Measurements from ENCODE around the gene RAB3GAP2.
A peak's percentile ranks its signal among the peaks of the same experiment; 100 is the strongest.
"Not testable (repeated sequence)": the region's sequence is repeated elsewhere in the genome, so short reads cannot be mapped to it uniquely, and the experiment has no call there.

The RAB3GAP2 gene

DNA sequence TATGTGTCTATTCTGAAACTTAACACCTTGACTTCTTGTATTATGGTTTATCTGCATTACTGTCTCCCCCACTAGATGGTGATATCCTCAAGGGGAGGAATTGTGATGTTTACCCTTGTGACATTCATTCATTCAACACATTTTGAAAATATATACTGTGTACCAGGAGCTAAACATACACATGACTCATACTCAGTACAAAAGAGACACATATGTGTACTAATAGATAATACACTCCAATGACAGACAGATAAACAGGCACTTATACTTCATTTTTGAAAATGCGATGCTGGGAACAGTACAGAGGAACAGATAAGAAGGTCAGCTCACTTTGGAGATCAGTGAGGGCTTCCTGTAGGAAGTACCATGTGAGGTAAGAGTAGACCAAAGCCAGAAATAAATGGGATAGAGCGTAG is 8.9 kb upstream of the RAB3GAP2 start:
- DNase-seq: peak; percentile 53

DNA sequence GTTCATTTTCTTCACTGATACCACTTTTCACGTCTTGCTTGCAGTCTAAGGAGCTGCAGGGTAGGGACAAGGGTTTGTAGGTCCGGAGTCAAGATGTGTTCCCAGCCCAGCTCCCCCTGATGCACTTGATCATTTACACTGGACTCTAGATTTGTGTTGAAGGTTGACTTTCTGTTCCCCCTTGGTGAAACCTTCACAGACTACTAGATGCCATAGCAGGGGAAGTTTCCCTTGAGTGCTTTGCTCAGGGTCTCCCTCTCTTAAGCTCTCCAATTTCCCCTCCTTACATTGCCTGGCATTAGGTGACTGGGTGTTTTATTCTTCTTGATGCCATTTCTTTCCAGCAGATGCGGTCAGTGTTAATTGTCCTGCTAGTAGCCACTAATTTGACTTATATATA is 8.0 kb upstream of the RAB3GAP2 start:
- DNase-seq: no peak

DNA sequence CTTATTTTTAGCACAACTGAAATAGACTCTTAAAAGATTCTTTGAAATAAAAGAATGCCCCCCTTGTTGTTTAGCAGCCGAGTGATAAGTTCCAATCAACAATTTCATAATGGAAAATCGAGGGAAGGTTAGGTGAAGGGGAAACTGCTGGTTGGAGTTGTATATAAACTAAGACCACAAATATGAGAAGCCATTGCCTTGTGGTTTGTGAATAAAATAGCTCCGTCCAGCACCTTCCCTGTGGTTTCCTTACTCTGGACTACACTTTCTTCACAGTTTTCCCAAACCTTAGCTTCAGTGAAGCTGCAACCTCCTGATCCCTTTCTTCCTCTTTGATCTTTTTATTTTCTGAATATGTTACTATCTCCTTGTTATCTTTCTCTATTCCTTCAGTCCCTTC is 6.7 kb upstream of the RAB3GAP2 start:
- no peak for DNase-seq

DNA sequence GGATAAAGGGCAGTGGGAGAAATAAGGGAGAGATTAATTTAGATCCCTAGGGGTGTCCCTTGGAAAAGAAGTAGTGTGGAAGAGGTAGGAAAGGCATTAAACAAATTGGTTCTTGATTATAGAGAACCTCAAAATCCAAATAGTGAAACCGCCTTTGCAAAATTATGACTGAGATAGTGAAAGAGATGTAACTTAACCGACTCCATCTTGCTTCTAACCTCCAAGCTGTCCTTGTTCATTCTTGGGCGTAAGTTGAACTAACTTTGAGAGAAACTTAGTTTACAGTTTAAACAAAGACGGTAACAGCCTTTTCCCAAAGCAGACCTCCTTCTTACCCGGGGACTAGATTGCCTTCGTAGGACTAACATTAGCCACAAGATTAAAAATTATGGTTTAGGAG is 3.2 kb upstream of the RAB3GAP2 start:
- DNase-seq: no peak

DNA sequence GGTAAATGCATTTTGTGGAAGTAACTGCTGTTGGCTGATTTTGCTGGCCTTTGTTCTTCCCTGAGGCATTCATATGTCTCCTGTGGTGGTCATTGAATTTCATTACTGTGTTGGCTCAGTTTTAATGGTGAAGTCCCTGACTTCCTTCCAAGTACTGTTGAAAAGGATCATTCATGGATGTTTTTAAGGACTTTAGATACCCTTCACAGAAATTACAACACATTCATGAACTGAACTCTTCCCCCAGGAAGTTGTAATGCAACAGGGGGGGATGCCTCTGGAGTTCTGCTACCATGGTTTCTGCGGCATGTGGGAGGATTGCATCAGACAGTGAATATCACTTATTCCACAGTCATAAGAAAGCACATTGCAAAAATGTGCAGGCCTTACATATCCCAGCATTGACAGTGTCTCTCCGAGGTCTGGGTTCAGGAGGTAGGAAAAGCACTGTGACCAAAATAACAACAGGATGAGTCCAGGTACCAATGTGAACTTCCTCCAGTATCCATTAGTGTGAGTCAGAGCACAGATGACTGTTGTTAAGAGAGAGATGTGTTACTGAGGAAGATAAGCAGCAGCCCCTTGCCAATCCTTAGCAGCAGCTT is 2.1 kb upstream of the RAB3GAP2 start:
- DNase-seq: no peak

DNA sequence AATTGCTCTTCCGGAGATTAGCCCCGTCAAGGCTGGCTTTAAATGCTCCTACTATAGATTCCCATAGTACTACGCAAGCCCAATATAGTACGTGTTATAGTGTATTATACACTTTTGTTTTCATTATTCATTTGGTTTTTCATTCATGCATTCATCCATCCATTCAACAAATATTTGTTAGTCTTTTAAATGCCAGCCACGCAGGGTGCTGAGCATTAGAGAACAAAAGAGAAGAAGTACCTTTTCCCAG is 513 bp upstream of the RAB3GAP2 start:
- no peak for DNase-seq

DNA sequence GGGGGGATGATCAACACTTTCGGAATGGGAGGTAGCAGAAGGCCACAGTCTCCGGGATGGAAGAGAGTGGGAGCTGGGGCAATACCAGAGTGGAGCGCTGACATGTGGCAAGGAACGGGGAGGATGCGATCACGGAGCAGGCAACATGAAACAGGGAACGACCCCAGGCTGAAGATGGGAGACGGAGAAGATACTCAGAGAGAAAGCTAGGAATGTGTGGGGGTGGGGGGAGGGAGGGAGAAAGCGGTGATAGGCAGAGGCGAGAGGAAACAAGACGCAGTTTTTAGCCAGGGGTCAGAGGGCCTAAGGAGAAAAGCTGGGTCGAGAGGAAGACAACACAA is 577 bp downstream of the RAB3GAP2 start:
- no peak for DNase-seq

DNA sequence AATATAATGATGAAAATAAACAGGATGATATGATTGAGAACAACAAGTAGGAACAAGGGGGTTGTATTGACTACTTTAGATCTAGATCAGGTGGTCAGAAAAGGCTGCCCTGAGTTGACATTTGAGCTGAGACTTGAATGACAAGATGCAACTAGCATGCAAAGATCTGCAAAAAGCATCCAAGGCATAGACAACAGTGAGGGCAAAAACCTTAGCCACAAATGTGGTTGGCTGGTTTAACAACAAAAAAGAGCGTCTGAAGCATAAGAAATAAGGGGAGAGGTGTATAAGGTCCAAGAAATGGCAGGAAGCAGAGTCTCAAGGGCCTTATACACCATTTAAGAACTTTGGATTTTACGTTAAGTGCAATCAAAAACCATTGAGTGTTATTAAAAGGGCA is 3.2 kb downstream of the RAB3GAP2 start:
- DNase-seq: no peak

DNA sequence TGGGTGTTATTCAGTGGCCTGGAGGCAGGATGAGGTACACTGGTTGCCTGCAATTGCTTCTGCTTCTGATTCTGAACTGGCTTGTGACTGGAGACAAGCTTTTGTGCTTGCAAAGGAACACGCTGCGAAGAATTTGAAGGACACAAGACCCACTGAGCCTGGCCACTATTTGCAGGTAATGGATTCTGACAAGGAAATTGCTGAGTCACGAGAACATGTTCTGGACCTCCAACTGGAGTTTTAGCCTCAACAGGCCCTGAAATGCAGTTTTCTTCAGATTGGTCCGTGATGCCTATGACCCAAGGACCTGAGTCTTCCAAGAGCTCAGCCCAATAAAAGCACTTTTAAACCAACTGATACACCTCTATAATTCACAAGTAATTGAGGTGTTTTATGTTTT is 4.6 kb downstream of the RAB3GAP2 start:
- no peak for DNase-seq

DNA sequence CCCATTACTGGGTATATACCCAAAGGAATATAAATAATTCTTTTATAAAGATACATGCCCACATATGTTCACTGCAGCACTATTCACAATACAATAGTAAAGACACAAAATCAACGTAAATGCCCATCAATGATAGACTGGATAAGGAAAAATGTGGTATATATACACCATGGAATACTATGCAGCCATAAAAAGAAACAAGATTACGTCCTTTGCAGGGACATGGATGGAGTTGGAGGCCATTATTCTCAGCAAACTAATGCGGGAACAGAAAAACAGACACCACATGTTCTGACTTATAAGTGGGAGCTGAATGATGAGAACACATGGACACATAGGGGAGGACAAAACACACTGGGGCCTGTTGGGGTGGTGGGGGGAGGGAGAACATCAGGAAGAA is 12.0 kb downstream of the RAB3GAP2 start:
- not testable (repeated sequence) for DNase-seq

DNA sequence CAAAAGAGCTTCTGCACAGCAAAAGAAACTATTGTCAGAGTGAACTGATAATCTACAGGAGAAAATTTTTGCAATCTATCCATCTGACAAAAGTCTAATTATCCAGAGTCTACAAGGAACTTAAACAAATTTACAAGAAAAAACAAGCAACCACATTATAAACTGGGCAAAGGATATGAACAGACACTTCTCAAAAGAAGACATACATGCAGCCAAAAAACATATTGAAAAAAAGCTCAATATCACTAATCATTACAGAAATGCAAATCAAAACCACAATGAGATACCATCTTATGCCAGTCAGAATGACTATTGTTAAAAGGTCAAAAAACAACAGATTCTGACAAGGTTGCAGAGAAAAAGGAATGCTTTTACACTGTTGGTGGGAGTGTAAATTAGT is 12.5 kb downstream of the RAB3GAP2 start:
- not testable (repeated sequence) for DNase-seq

DNA sequence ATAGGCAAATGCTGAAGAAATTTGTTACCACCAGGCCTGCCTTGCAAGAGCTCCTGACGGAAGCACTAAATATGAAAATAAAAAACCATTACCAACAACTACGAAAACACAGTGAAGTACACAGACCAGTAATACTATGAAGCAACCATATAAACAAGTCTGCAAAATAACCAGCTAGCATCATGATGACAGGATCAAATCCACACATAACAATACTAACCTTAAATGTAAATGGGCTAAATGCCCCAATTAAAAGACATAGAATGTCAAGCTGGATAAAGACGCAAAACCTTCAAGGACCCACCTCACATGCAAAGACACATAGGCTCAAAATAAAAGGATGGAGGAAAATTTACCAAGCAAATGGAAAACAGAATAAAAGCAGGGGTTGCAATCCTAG is 16.1 kb downstream of the RAB3GAP2 start:
- not testable (repeated sequence) for DNase-seq

DNA sequence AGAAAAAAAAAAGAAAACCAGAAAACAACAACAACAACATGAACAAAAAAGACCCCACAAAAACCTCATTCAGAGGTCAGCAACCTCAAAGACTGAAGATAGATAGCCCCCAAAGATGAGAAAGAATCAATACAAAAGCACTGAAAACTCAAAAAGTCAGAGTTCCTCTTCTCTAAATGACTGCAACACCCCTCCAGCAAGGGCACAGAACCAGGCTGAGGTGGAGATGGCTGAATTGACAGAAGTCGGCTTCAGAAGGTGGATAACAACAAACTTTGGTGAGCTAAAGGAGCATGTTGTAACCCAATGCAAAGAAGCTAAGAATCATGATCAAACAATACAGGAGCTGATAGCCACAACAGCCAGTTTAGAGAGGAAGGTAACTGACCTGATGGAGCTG is 17.0 kb downstream of the RAB3GAP2 start:
- DNase-seq: no peak

DNA sequence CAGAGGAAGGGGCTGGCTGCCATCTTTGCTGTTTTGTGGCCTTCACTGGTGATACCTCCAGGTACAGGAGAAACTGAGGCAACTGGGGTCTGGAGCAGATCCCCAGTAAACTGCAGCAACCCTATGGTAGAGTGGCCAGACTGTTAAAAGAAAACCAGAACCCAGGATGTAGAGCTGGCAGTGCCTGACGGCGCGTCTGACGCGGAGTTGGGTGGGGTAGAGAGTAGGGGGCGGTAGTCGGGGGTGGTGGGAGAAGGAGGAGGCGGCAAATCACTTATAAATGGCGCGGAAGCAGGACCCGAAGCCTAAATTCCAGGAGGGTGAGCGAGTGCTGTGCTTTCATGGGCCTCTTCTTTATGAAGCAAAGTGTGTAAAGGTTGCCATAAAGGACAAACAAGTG is 19.0 kb downstream of the RAB3GAP2 start:
- DNase-seq: not testable (repeated sequence)

DNA sequence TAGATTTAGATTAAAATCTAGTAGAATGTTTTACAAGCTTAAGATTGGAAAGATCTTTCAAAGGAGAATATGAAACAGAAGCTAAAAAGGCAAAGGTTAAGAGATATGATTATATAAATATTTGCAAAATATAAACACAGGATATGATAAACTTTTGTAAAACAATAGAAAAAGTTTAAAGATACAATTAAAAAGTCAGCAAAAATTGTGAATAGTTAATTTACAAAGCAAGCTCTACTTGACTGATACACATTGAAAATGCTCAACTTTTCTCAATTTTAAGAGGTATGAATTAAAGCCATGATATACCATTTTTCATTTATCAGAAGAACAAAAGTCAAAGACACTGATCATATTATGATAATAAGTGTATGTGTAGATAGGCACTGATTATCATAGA is 21.0 kb downstream of the RAB3GAP2 start:
- no peak for DNase-seq

DNA sequence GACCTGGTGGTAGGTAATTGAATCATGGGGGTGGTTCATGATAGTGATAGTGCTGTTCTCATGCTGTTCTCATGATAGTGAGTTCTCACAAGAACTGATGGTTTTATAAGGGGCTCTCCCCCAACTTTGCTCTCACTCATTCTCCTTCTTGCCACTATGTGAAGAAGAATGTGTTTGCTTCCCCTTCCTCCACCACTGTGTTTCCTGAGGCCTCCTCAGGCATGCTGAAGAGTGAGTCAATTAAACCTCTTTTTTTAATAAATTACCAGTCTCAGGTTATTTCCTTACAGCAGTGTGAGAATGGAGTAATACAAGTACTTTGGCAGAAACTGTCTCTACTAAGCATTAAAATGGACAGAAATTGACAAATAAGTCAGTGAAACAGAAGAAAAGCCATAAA is 21.6 kb downstream of the RAB3GAP2 start:
- no peak for DNase-seq

DNA sequence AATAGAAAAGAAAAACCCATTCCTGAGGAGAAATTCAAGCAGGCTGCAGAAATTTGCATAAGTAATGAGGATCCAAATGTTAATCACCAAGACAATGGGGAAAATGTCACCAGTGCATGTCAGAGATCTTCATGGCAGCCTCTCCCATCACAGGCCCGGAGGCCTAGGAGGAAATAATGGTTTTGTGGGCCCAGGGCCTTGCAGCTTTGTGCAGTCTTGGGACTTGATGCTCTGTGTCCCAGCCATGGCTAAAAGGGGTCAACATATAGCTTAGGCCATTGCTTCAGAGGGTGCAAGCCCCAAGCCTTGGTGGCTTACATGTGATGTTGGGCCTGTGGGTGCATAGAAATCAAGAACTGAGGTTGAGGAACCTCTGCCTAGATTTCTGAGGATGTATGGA is 22.7 kb downstream of the RAB3GAP2 start:
- DNase-seq: no peak

DNA sequence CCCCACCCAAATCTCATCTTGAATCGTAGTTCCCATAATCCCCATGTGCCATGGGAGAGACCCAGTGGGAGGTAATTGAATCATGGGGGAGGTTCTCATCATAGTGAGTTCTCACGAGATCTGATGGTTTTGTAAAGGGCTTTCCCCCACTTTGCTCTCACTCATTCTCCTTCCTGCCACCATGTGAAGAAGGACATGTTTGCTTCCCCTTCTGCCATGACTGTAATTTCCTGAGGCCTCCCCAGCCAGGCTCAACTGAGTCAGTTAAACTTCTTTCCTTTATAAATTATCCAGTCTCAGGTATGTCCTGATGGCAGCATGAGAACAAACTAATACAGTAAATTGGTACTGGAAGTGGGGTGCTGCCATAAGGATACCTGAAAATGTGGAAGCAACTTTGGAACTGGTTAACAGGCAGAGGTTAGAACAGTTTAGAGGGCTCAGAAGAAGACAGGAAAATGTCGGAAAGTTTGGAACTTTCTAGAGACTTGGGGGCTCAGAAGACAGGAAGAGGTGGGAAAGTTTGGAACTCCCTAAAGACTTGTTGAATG is 23.5 kb downstream of the RAB3GAP2 start:
- not testable (repeated sequence) for DNase-seq

DNA sequence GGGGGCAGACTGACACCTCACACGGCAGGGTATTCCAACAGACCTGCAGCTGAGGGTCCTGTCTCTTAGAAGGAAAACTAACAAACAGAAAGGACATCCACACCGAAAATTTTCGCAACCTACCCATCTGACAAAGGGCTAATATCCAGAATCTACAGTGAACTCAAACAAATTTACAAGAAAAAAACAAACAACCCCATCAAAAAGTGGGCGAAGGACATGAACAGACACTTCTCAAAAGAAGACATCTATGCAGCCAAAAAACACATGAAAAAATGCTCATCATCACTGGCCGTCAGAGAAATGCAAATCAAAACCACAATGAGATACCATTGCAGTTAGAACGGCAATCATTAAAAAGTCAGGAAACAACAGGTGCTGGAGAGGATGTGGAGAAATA is 26.4 kb downstream of the RAB3GAP2 start:
- DNase-seq: not testable (repeated sequence)

DNA sequence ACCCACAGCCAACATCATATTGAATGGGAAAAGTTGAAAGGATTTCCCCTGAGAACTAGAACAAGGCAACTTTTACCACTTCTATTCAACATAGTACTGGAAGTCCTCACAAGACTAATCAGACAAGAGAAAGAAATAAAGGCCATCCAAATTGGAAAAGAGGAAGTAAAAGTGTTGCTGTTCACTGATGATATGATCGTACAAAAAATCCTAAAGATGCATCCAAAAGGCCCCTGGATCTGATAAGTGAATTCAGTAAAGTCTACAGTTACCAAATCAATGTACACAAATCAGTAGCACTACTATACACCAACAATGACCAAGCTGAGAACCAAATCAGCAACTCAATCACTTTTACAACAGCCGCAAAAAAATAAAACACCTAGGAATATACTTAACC is 28.3 kb downstream of the RAB3GAP2 start:
- no peak for DNase-seq

DNA sequence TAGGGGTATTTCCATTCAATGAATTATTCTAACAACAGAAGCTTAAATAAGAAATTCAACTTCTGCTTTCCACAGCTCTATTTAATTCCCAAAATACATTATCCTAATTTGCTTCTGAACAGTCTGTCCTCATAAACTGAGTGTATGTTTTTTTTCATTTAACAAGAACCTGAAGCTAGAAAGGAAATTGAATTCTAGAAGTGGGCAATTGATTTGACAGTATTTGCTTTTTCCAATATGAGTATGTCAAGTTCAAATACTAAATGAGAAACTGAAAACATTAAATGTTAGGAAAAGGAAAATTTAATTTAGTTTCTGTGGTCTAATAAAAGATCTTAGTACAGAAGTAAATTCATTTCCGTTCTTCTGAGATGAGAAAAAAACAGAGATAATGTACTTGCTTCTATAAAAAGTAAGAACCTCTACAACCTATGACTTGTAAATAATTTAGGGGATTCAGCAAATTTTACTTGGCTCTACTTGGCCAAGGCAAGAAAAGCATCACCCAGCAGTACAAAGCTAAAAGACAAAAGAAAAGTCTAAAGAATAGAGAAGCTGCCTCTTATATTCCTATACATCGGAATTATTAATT is 31.1 kb downstream of the RAB3GAP2 start:
- no peak for DNase-seq

DNA sequence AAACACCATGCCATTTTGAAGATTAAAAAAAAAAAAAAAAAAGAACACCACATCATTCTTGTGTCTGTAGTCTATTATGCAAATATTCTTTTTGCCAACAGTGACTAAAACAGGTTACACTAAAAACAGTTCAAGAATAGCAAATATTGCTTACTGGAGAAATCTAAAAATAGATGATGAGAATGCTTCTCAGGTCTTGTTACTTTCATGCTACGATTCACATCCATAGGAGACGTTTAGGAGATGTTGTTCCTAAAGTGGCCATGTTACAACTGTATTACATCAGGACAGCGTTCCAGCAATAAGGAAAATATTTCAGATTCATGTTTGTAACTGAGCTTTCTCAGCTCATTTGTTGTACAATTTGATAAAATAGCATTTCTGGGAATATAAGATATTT is 32.3 kb downstream of the RAB3GAP2 start:
- no peak for DNase-seq

DNA sequence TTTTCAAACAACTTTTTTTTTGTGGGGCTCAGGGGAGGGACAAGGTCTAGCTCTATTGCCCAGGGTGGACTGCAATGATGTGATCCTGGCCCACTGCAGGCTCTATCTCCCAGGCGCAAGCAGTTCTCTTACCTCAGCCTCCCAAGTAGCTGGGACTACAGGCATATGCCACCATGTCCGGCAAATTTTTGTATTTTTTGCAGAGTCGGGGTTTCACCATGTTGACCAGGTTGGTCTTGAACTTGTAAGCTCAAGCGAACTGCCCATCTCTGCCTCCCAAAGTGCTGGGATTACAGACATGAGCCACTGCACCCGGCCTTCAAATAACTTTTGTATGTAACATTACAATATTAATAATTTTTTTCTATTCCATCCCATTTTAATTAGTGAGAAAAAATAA is 33.0 kb downstream of the RAB3GAP2 start:
- DNase-seq: no peak

DNA sequence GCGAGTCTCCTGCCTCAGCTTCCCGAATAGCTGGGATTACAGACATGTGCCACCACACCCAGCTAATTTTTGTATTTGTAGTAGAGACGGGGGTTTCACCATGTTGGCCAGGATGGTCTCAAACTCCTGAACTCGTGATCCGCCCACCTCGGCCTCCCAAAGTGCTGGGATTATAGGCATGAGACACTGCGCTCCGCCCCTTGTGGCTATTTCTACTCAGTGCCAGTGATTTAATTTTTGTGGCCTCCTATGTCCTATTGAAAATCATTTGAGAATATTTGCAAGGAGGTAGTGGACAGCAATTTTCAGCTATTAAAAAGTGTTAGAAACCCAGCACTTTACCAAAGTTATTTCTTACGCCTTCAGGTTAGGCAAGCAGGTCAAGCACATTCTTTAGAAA is 36.0 kb downstream of the RAB3GAP2 start:
- DNase-seq: not testable (repeated sequence)

DNA sequence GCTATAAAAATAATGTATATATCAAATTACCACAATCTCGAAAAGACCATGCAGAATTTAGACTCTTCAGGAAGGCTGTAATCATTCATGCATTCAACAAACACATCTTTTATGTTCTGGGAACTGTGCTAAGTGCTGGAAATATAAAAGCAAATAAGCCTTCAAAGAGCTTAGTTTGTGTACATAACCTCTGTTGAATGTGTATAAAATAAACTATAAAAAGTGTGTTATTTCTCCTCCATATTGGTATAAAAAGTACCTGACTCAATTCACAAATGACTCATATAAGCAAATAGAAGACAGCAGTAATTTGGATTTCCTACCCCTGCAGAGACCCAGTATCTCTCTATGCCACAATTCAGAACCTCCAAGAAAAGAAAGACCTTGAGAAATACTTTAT is 36.8 kb downstream of the RAB3GAP2 start:
- no peak for DNase-seq
